ENCODE results near the gene YY2.
"Not testable (repeated sequence)": the region's sequence is repeated elsewhere in the genome, so short reads cannot be mapped to it uniquely, and the experiment has no call there.

Gene YY2

DNA sequence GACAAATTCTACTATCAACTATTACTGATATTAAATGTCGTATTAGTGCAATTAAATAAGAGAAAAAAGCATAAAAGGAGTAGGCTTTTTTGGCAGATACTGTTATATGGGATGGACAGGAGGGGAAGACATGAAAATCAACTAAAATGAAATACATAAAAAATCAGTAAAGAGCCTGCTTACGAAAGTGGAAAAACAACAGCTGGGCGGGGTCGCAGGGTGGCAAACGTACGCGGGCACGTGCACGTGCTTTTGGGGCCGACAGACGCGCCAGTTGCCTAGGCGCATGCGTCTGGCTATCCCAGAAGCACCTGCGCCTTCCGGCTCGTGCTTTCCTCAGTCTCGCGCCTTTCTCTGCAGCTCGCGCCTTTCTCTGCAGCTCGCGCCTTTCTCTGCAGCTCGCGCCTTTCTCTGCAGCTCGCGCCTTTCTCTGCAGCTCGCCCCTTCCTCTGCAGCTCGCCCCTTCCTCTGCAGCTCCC, at the start of gene YY2:
Gene YY2 (plus strand): TSS at position 51 of the 479 bp plus-strand sequence. CDS start 498 bp downstream, outside the sequence.
- in situ Hi-C loops (cut with HindIII; ENCODE audit: low pct_ligation_motif_present, low pct_unique_long_range_greater_than_20kb, low sequenced_read_pairs): no loop called here

GRCh38 chrX:21806691-21807090, 49.1 kb upstream of the YY2 start:
- no peak for DNase-seq
- in situ Hi-C loops (cut with HindIII; ENCODE audit: low pct_ligation_motif_present, low pct_unique_long_range_greater_than_20kb, low sequenced_read_pairs): no loop called here

More for the DNA sequence above, at the start of gene YY2:
- DNase-seq: no peak

GRCh38 chrX:21811832-21812231, 44.0 kb upstream of the YY2 start:
- DNase-seq: no peak
- in situ Hi-C loops (cut with HindIII; ENCODE audit: low pct_ligation_motif_present, low pct_unique_long_range_greater_than_20kb, low sequenced_read_pairs): no loop called here

DNA sequence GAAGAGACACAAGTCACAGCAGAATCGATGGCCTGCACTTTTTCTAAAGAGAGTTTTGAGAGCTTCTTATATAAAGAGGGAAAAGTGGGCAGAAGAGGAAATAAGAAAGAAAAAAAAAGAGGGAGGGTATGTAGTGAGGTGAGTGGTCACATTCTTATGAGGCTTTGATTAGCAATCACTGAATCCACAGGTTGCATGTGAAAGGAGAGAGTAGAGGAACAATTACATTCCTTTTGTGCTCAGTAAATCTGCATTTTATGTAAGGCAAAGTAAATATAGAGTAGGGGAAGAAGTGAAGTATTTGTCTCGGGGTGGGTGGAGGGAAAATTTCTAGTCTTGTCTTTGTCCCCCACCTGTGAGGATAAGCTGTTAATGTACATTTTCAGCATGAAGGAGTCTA, 43.2 kb upstream of the YY2 start:
- DNase-seq: no peak
- in situ Hi-C loops (cut with HindIII; ENCODE audit: low pct_ligation_motif_present, low pct_unique_long_range_greater_than_20kb, low sequenced_read_pairs): no loop called here

DNA sequence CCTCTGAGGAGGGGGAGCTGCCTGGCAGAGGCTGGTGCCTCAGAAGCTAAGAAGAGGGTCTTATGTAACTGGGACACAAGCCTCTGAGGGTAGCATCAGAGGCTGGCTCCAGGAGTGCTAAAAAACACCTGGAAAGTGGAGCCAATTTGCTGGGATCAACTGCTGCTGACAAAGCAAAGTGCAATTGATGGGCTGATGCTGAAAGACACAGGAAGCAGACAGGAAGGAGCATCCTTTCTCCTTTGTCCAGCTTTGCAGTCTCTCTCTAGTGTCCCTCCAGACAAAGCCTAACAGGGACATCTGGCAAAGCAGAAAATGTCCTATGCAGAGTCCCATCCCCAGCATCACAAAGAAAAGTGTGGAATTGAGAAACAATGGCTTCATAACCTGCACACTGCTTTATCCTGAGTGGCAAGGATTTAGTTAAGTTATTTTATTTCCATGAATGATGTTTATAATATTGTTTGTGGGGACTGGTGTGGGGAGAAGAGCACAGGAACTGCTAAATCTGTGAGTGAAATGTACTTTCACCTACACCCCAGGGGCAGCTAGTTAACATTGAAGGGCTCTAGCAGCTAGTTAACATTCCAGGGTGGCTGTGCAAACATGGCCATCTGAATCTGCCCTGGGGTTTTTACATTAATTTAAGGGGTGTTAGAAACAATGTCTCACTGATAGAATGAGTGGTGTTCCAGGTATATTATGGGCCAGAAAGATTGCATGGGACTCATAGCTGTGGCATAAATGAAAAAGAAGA, 42.0 kb upstream of the YY2 start:
- in situ Hi-C loops (cut with HindIII; ENCODE audit: low pct_ligation_motif_present, low pct_unique_long_range_greater_than_20kb, low sequenced_read_pairs): no loop called here
- no peak for DNase-seq

DNA sequence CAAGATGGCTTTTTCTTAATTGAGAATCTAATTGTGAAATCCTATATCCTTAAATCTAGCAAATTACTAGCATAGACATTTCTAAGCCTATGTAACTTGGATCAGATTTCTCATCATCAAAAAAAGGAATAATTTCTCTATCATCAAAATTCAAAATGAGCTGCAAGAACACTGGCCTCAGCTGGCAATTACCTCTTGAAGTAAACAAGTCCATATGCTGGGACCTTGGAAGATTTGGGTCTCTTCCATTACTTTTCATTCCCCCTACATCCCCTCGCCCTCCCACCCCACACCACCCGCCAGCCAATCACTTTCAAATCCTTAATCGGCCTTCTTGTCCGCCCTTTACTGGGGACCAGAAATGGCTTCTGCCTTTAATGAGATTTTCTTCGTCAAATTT, 39.7 kb upstream of the YY2 start:
- in situ Hi-C loops (cut with HindIII; ENCODE audit: low pct_ligation_motif_present, low pct_unique_long_range_greater_than_20kb, low sequenced_read_pairs): no loop called here
- DNase-seq: no peak

DNA sequence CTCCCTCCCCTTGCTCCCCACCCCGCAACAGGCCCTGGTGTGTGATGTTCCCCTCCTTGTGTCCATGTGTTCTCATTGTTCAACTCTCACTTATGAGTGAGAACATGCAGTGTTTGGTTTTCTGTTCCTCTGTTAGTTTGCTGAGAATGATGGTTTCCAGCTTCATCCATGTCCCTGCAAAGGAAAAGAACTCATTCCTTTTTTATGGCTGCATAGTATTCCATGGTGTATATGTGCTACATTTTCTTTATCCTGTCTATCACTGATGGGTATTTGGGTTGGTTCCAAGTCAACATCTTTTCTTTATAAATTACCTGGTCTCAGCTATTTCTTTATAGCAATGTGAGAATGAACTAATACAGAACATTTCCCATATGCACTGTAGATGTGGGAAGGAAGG, 35.6 kb upstream of the YY2 start:
- DNase-seq; in situ Hi-C loops (cut with HindIII; ENCODE audit: low pct_ligation_motif_present, low pct_unique_long_range_greater_than_20kb, low sequenced_read_pairs): not testable (repeated sequence)

- in situ Hi-C loops (cut with HindIII; ENCODE audit: low pct_ligation_motif_present, low pct_unique_long_range_greater_than_20kb, low sequenced_read_pairs): no loop called here
- no peak for DNase-seq
Measured at GRCh38 chrX:21821875-21822274, 33.9 kb upstream of the YY2 start.

- no peak for DNase-seq
- in situ Hi-C loops (cut with HindIII; ENCODE audit: low pct_ligation_motif_present, low pct_unique_long_range_greater_than_20kb, low sequenced_read_pairs): no loop called here
Measured at GRCh38 chrX:21831496-21831895, 24.3 kb upstream of the YY2 start.

DNA sequence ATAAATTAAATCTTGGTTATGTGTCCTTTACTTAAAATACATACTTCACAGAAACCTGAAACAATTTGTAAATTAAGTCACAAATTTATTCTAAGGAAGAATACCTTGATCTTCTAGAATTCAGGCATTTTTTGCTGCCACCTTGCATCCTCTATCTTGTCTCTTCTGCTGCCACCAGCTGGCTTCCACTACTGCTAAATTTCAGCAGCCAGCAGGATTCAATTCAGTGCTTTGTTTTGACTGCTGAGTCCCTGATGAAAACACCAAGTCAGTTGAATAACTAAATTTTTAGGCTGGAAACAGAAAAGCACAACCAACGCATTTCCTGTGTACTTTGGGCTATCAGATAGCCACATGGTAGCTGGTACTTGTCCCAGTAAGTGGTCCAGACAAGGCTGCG, 18.7 kb upstream of the YY2 start:
- no peak for DNase-seq
- in situ Hi-C loops (cut with HindIII; ENCODE audit: low pct_ligation_motif_present, low pct_unique_long_range_greater_than_20kb, low sequenced_read_pairs): no loop called here

- DNase-seq: peak; percentile 24
- in situ Hi-C loops (cut with HindIII; ENCODE audit: low pct_ligation_motif_present, low pct_unique_long_range_greater_than_20kb, low sequenced_read_pairs): no loop called here
Measured at GRCh38 chrX:21838937-21839333, 16.9 kb upstream of the YY2 start.

DNA sequence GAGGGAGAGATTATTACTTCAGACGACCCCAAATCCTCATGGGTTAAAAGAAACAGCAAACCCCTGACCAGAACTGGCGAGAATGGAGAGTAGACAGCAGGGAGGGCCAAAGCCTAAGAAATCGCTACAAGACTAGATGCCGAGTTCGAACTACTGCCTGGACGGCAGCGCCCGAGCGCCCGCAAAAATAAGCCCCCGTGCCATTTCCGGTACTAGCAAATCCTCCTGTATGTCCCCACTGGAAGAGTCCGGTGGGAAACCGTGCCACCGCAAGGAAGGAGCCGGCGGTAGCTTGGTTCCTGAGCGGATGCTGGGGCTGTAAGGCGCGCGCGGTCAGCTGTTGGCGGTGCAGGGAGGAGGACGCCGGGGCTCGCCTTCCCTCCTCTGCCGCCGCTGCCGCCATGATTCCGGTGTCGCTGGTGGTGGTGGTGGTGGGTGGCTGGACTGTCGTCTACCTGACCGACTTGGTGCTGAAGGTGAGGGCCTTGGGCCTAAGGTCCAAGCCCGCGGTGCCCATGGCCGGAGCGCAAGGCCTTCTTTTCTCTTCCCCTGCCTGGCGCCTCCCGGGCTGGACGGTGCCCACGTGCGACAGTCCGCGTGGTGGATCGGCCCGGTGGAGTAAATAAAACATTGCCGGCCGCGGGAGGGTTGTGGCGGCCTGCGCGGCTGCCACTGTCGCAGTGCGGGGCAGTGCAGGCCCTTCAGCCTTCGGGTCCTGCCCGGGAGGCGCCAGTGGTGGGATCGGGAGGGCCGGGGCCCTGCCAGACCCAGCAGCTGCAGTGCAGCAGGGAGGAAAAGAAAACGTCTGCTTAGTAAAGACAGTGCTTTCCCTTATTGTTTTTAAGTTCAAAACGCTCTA, 16.2 kb upstream of the YY2 start, which contains the start of gene MBTPS2:
Gene MBTPS2 (plus strand): TSS at position 284 of the 859 bp plus-strand sequence. CDS start 118 bp downstream, at position 402.
- in situ Hi-C loops (cut with HindIII; ENCODE audit: low pct_ligation_motif_present, low pct_unique_long_range_greater_than_20kb, low sequenced_read_pairs): no loop called here
- peak; percentile 76 for DNase-seq

GRCh38 chrX:21840193-21840545, 15.6 kb upstream of the YY2 start:
- in situ Hi-C loops (cut with HindIII; ENCODE audit: low pct_ligation_motif_present, low pct_unique_long_range_greater_than_20kb, low sequenced_read_pairs): no loop called here
- no peak for DNase-seq

DNA sequence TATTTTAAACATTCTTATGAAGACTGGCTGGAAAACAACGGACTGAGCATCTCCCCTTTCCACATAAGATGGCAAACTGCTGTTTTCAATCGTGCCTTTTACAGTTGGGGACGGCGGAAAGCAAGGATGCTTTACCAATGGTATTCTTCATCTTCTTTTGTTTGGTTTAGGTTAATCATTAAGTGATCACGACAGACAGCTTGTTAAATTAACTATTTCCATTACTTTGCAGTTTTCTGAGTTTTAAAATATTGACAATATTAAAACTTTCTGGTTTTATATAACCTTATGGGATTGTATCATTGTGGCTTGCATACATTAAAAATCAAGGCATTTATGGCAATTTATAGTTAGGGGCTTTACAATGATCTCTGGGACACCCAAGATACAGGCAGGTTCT, 12.6 kb upstream of the YY2 start:
- no peak for DNase-seq
- in situ Hi-C loops (cut with HindIII; ENCODE audit: low pct_ligation_motif_present, low pct_unique_long_range_greater_than_20kb, low sequenced_read_pairs): no loop called here

- in situ Hi-C loops (cut with HindIII; ENCODE audit: low pct_ligation_motif_present, low pct_unique_long_range_greater_than_20kb, low sequenced_read_pairs): no loop called here
- no peak for DNase-seq
Measured at GRCh38 chrX:21845096-21845495, 10.7 kb upstream of the YY2 start.

GRCh38 chrX:21847342-21847741, 8.4 kb upstream of the YY2 start:
- in situ Hi-C loops (cut with HindIII; ENCODE audit: low pct_ligation_motif_present, low pct_unique_long_range_greater_than_20kb, low sequenced_read_pairs): no loop called here

GRCh38 chrX:21853578-21853977, 2.2 kb upstream of the YY2 start:
- in situ Hi-C loops (cut with HindIII; ENCODE audit: low pct_ligation_motif_present, low pct_unique_long_range_greater_than_20kb, low sequenced_read_pairs): no loop called here
- DNase-seq: no peak

More at GRCh38 chrX:21847342-21847741, 8.4 kb upstream of the YY2 start:
- no peak for DNase-seq

- no peak for DNase-seq
- in situ Hi-C loops (cut with HindIII; ENCODE audit: low pct_ligation_motif_present, low pct_unique_long_range_greater_than_20kb, low sequenced_read_pairs): no loop called here
Measured at GRCh38 chrX:21856504-21856903, 717 bp downstream of the YY2 start.

DNA sequence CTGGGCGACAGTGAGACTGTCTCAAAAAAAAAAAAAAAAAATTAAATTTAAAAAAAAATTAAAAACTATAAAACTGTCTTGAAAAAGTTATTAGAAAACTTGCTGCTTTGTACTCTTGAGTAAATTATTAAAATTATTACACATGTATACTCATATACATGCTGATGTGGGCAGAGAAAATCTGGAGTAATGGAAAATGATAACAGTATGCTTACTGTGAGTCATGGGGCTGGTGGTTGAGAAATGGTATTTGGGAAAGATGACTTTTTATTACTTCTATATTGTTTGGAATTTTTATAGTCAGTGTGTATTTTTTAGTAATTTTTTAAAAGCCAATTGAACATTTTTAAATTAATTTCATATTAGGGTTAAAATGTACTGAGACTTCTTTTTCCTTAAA, 7.5 kb downstream of the YY2 start:
- in situ Hi-C loops (cut with HindIII; ENCODE audit: low pct_ligation_motif_present, low pct_unique_long_range_greater_than_20kb, low sequenced_read_pairs): no loop called here
- no peak for DNase-seq

DNA sequence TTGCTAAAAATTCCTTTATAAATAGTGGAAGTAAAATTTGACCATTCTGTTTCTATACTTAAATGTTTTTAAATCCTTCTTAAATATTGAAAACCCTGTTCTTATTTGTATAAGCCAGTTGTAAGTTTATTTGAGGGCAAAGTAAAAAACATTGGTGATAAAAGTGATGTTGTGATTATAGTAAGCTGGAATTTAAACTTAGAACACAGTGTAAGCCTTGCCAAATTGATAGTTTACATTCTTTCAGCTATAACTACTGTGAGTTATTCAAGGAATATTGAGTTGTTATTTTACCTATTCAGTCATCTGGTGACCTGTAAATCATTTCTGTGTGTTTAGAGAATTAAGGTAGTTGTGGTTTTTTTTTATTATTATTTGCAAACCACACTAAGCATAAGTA, 9.6 kb downstream of the YY2 start:
- in situ Hi-C loops (cut with HindIII; ENCODE audit: low pct_ligation_motif_present, low pct_unique_long_range_greater_than_20kb, low sequenced_read_pairs): no loop called here
- DNase-seq: no peak

All from ACHN (cell line).